Keratinocyte (primary cell): ENCODE data around the gene HDGFL3. TPM values are rescaled to one million over a fixed set of nuclear protein-coding genes. Genes with fewer than 3 reads are reported as not detected.

Experiments used
- DNase-seq: peaks from one replicate; pipeline ENCODE4 v3.0.0-alpha.2; 2011; ENCODE audit warnings: low read depth, missing footprints, low spot score
- FAIRE-seq: peaks from 2 replicates; lab custom pipeline; 2011; peaks lifted over from hg19 to GRCh38; lab: Jason Lieb, UNC
- H2AFZ ChIP-seq: 2 replicates; pipeline ENCODE4 v1.6.0; 2012; ENCODE audit warnings: low read length, control low read depth, inconsistent platforms; ENCODE audit not compliant: control insufficient read depth
- H3K27ac ChIP-seq: 2 replicates; pipeline ENCODE4 v1.5.1; 2011; ENCODE audit warnings: low read length; ENCODE audit not compliant: control insufficient read depth, insufficient read depth
- H3K27me3 ChIP-seq: 3 replicates; pipeline ENCODE4 v1.6.0; 2011; ENCODE audit warnings: low read length; ENCODE audit not compliant: control insufficient read depth, insufficient read depth; ENCODE audit errors: extremely low read depth
- H3K36me3 ChIP-seq, 2 experiments: 2 replicates in 1 of 2; 3 replicates in 1 of 2; pipeline ENCODE4 v1.5.1; 2011; ENCODE audit warnings: low read length in 2 of 2, mild to moderate bottlenecking in 1 of 2; ENCODE audit not compliant: control insufficient read depth in 2 of 2, insufficient read depth in 2 of 2; ENCODE audit errors: extremely low read depth in 1 of 2
- H3K4me1 ChIP-seq: 3 replicates; pipeline ENCODE4 v1.5.1; 2011; ENCODE audit warnings: low read length; ENCODE audit not compliant: control insufficient read depth, insufficient read depth; ENCODE audit errors: extremely low read depth
- H3K4me2 ChIP-seq: 3 replicates; pipeline ENCODE4 v1.6.0; 2011; ENCODE audit warnings: low read depth, low read length; ENCODE audit not compliant: control insufficient read depth, insufficient read depth; ENCODE audit errors: extremely low read depth
- H3K4me3 ChIP-seq, 3 experiments: fragments of 200-600 bp in 1 of 3; sonication (generic) in 1 of 3; 2 replicates in 2 of 3; 3 replicates in 1 of 3; pipeline ENCODE4 v1.5.1; 2011 to 2016; ENCODE audit warnings: low read length in 3 of 3, mild to moderate bottlenecking in 3 of 3, control low read depth in 2 of 3, inconsistent platforms in 1 of 3, low read depth in 1 of 3, mixed read lengths in 1 of 3, mixed run types in 1 of 3, moderate library complexity in 1 of 3; ENCODE audit not compliant: control insufficient read depth in 2 of 3, insufficient read depth in 2 of 3; ENCODE audit errors: extremely low read depth in 1 of 3
- H3K79me2 ChIP-seq: 2 replicates; pipeline ENCODE4 v1.6.0; 2012; ENCODE audit warnings: low read length; ENCODE audit not compliant: control insufficient read depth, insufficient read depth
- H3K9ac ChIP-seq: 3 replicates; pipeline ENCODE4 v1.6.0; 2011; ENCODE audit warnings: low read length; ENCODE audit not compliant: control insufficient read depth, insufficient read depth; ENCODE audit errors: extremely low read depth
- H3K9me1 ChIP-seq: 3 replicates; pipeline ENCODE4 v1.6.0; 2011; ENCODE audit warnings: low read length; ENCODE audit not compliant: control insufficient read depth, insufficient read depth; ENCODE audit errors: extremely low read depth
- H3K9me3 ChIP-seq: 2 replicates; pipeline ENCODE4 v1.5.1; 2012; ENCODE audit warnings: low read depth, low read length; ENCODE audit not compliant: control insufficient read depth
- H4K20me1 ChIP-seq: 3 replicates; pipeline ENCODE4 v1.6.0; 2011; ENCODE audit warnings: low read length; ENCODE audit not compliant: control insufficient read depth, insufficient read depth; ENCODE audit errors: extremely low read depth
- CTCF ChIP-seq, 3 experiments: IDR thresholded peaks in 1 of 3; conservative IDR thresholded peaks in 1 of 3; optimal IDR thresholded peaks in 1 of 3; 2 replicates in 2 of 3; 3 replicates in 1 of 3; pipeline versions ENCODE3 to v1.5.1; 2011; ENCODE audit warnings: low read length in 3 of 3, mild to moderate bottlenecking in 3 of 3, moderate library complexity in 2 of 3, control low read depth in 1 of 3, inconsistent platforms in 1 of 3; ENCODE audit not compliant: insufficient read depth in 2 of 3; ENCODE audit errors: extremely low read depth in 1 of 3
- EZH2 ChIP-seq: IDR thresholded peaks from one replicate; pipeline ENCODE4 v1.6.1; 2012; ENCODE audit warnings: inconsistent platforms, mild to moderate bottlenecking, low read length, moderate library complexity
- dilution Hi-C: fragments of 300-500 bp; cut with MboI; formaldehyde crosslinking; loops from one replicate; pipeline ENCODE4 v1.7.0; 2020; ENCODE audit warnings: low sequenced_read_pairs; ENCODE audit not compliant: extremely low pct_ligation_motif_present
- polyA plus RNA-seq, 5 experiments: library from polyadenylated mRNA; depleted of rRNA in 3 of 5; stranded (reverse) in 3 of 5; stranded (forward) in 1 of 5; unstranded in 1 of 5; fragments of >200 nt; gene quantifications; 1 replicate in 1 of 5; 2 replicates in 3 of 5; 3 replicates in 1 of 5; pipeline versions ENCODE4 v1.2.1 to v1.2.3, GENCODE V29; 2011 to 2012; ENCODE audit warnings: missing spikeins in 2 of 5, low read depth in 1 of 5, low replicate concordance in 1 of 5

HDGFL3 gene
- polyA plus RNA-seq, 1 donor (not counting 4 experiments of a cell fraction or from before 2014, with no cell fraction given), result 35.1 TPM

- no peak for FAIRE-seq
Measured at GRCh38 chr15:83132861-83133523, 74.6 kb downstream of the HDGFL3 start.

GRCh38 chr15:83129791-83130190 lies 77.8 kb downstream of the HDGFL3 start:
- Histone ChIP-seq H3K27me3 (no peaks in the 10 kb centered on the region), H3K9me3 (no peaks in the 10 kb centered on the region), H3K4me2 (no peak overlapping the region), H3K4me1 (no peaks in the 10 kb centered on the region), H2AFZ (no peak overlapping the region), H3K27ac (no peak overlapping the region), H3K79me2 (no peaks in the 10 kb centered on the region), H3K9ac (no peak overlapping the region), H3K36me3 (no peaks in the 10 kb centered on the region), H4K20me1 (no peaks in the 10 kb centered on the region), H3K4me3 (no peak overlapping the region), H3K9me1 (no peaks in the 10 kb centered on the region)
- DNase-seq (no peak), FAIRE-seq (no peak)
- TF ChIP-seq EZH2 (no peak), CTCF (optimal IDR thresholded peaks at IDR 0.05 in 1 of 3, IDR thresholded peaks at IDR 0.05 in 1 of 3, conservative IDR thresholded peaks at IDR 0.05 in 1 of 3; ENCODE audit: extremely low read depth in 1 of 3, insufficient read depth in 2 of 3, low read length in 3 of 3) (no peak)
- dilution Hi-C loops, result no loop called here

More at GRCh38 chr15:83132861-83133523, 74.6 kb downstream of the HDGFL3 start:
- Histone ChIP-seq H3K9me3 (no peaks in the 10 kb centered on the region), H3K9me1 (no peaks in the 10 kb centered on the region), H3K4me3 (no peak overlapping the region), H4K20me1 (no peaks in the 10 kb centered on the region), H2AFZ (no peak overlapping the region), H3K27ac (no peak overlapping the region), H3K9ac (no peak overlapping the region), H3K4me1 (no peaks in the 10 kb centered on the region), H3K36me3 (no peaks in the 10 kb centered on the region), H3K4me2 (no peak overlapping the region), H3K27me3 (no peaks in the 10 kb centered on the region), H3K79me2 (no peaks in the 10 kb centered on the region)
- no peak for DNase-seq
- dilution Hi-C loops, result no loop called here
- TF ChIP-seq CTCF (optimal IDR thresholded peaks at IDR 0.05 in 1 of 3, IDR thresholded peaks at IDR 0.05 in 1 of 3, conservative IDR thresholded peaks at IDR 0.05 in 1 of 3; ENCODE audit: extremely low read depth in 1 of 3, insufficient read depth in 2 of 3, low read length in 3 of 3) (no peak), EZH2 (no peak)
